Measurements from ENCODE around the gene LHFPL4. TPM values are rescaled to one million over a fixed set of nuclear protein-coding genes. Genes with fewer than 3 reads are reported as not detected.

The LHFPL4 gene
- total RNA-seq (2022; extraction: Qiagen RNA extraction) = 0.05 to 0.09 TPM (median 0.07 TPM) in 5 replicates

DNA sequence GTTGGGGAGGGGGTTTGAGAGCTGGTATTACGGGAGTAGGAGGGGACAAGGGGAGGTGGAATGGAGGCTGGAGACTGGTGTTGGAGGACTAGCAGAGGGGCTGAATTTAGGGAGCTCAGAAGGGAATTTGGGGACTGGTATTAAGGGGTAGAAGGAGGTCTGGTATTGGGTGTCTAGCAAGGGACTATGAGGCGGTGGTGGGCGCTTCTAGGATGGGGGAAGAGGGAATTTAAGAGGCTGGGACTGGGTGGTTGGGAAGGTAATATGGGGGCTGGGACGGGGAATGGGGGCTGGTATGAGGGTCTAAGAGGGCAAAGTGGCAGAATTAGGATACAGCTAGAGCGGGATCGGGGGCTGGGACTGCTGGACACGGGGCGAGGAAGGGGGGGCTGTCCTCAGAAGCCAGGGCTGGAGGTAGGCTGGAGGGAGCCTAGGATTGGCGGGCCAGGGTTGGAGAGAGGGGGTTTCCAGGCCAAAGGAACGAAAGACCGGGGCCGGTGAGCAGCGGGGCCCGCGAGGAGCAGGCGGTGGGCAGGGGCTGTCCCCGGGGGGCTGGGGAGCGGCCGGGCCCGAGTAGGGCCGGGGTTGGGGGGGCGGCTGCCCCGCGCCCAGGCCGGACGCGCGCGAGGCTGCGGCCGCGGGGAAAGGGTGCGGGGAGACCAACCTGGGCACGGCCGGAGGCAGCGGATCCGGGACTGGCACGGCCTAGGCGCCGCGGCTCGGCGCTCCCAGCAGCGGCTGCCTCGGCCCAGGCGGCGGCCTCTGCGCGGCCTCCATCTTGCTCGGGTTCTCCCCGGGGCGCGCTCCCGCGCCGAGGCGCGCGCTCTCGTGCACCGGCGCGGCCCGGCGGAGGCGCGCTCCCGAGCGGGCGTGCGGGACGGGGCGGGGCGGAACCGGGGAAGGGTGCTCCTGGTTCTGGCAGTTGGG lies at the start of gene LHFPL4:
TSS of gene LHFPL4 (minus strand) at position 802 of the 927 bp plus-strand sequence. CDS start 1,143 bp downstream, outside the sequence.

Other genes starting within 250 kb of the LHFPL4 start
- 50.9 to 72.0 TPM (median 55.9 TPM) in 5 replicates for gene THUMPD3, start 190.8 kb downstream of the LHFPL4 start, total RNA-seq (2022; extraction: Qiagen RNA extraction)
- 42.3 to 58.4 TPM (median 48.0 TPM) in 5 replicates for gene SETD5, start 156.2 kb downstream of the LHFPL4 start, total RNA-seq (2022; extraction: Qiagen RNA extraction)
- gene MTMR14, start 95.7 kb upstream of the LHFPL4 start, total RNA-seq (2022; extraction: Qiagen RNA extraction) = 28.6 to 31.2 TPM (median 29.8 TPM) in 5 replicates
- gene CPNE9, start 150.0 kb upstream of the LHFPL4 start, total RNA-seq (2022; extraction: Qiagen RNA extraction) = 0.10 to 0.30 TPM (median 0.18 TPM) in 5 replicates
- gene BRPF1, start 177.9 kb upstream of the LHFPL4 start, total RNA-seq (2022; extraction: Qiagen RNA extraction) = 16.3 to 20.4 TPM (median 18.2 TPM) in 5 replicates
- gene OGG1, start 196.1 kb upstream of the LHFPL4 start, total RNA-seq (2022; extraction: Qiagen RNA extraction) = 13.5 to 18.2 TPM (median 16.6 TPM) in 5 replicates
- gene CAMK1, start 216.1 kb upstream of the LHFPL4 start, total RNA-seq (2022; extraction: Qiagen RNA extraction) = 14.6 to 18.4 TPM (median 17.2 TPM) in 5 replicates
- 58.9 to 62.3 TPM (median 60.1 TPM) in 5 replicates for gene TADA3, start 238.7 kb upstream of the LHFPL4 start, total RNA-seq (2022; extraction: Qiagen RNA extraction)
- 152 to 264 TPM (median 157 TPM) in 5 replicates for gene ARPC4, start 239.3 kb upstream of the LHFPL4 start, total RNA-seq (2022; extraction: Qiagen RNA extraction)

Data from A549 treated with Hydrocortisone at 1 μM for 4 hours (cell line).